Right renal cortex interstitium (tissue), 3 donors: ENCODE data around the gene YY2. TPM values are rescaled to one million over a fixed set of nuclear protein-coding genes. Genes with fewer than 3 reads are reported as not detected.
"Not testable (repeated sequence)": the region's sequence is repeated elsewhere in the genome, so short reads cannot be mapped to it uniquely, and the experiment has no call there.

ENCODE experiments used
- DNase-seq, 3 donors: peaks; one replicate each; pipeline ENCODE4 v3.0.0-alpha.2; 2013; ENCODE audit warnings: low read depth in 3 of 3, low spot score in 2 of 3
- polyA plus RNA-seq, 3 donors: library from polyadenylated mRNA; unstranded; fragments of 120-200 nt; gene quantifications; one replicate each; pipeline ENCODE4 v1.2.1, GENCODE V29; 2013; ENCODE audit not compliant: insufficient read length in 3 of 3

Gene YY2
- polyA plus RNA-seq, 3 donors = 2.3 to 2.8 (median 2.5) TPM

GRCh38 chrX:21873063-21873775 is 17.4 kb downstream of the YY2 start:
- no peak for DNase-seq

GRCh38 chrX:21874182-21874581 is 18.4 kb downstream of the YY2 start:
- not testable (repeated sequence) for DNase-seq

GRCh38 chrX:21875013-21875412 is 19.2 kb downstream of the YY2 start:
- DNase-seq = no peak

- no peak for DNase-seq
Observed at GRCh38 chrX:21881881-21882574, 26.2 kb downstream of the YY2 start.

GRCh38 chrX:21883258-21883657 is 27.5 kb downstream of the YY2 start:
- no peak for DNase-seq

GRCh38 chrX:21885568-21885967 is 29.8 kb downstream of the YY2 start:
- DNase-seq = no peak

- DNase-seq = no peak
Observed at GRCh38 chrX:21905313-21905712, 49.5 kb downstream of the YY2 start.

- DNase-seq = no peak
Observed at GRCh38 chrX:21905953-21906352, 50.2 kb downstream of the YY2 start.

- DNase-seq = peak in 2 of 3 donors; percentile 15 to 19
Observed at GRCh38 chrX:21907260-21907659, 51.5 kb downstream of the YY2 start.

Other genes with a start within 250 kb of the YY2 start
- under 1 TPM; 0.06 to 0.10 (median 0.07) TPM for gene KLHL34, start 197.7 kb upstream of the YY2 start, polyA plus RNA-seq
- under 1 TPM; 0.28 to 0.78 (median 0.50) TPM for gene SMPX, start 97.9 kb upstream of the YY2 start, polyA plus RNA-seq
- 10 to 100 TPM; 32.9 to 37.3 (median 37.1) TPM for gene MBTPS2, start 16.4 kb upstream of the YY2 start, polyA plus RNA-seq
- 100 to 1,000 TPM; 161 to 170 (median 164) TPM for gene SMS, start 84.7 kb downstream of the YY2 start, polyA plus RNA-seq
- under 1 TPM; 0.31 to 0.40 (median 0.37) TPM for gene PHEX, start 176.3 kb downstream of the YY2 start, polyA plus RNA-seq